ENCODE data around the gene LDLRAD4.
A peak's percentile ranks its signal among the peaks of the same experiment; 100 is the strongest.

LDLRAD4 gene

DNA sequence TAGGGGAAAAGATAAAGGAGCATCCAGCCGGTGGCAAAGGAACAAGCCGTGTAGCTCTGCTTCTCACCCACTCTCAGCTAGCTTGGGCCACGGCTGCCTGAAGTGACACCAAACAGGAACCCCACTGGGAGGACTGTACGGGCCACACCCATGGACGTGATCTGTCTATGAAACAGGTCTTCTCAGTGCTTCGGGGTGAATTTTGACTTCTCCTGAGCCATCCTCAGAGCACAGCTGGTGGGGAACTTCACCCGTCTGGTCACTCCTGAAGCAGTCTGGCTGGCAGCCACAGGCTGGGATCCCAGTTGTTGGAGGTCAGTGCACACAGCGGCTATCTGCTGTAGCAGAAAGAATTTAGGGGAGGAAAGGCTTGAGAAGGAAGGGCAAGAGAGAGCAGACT lies 284.0 kb downstream of the LDLRAD4 start:
- Histone ChIP-seq H3K9ac (ENCODE audit: low read depth, low read length, poor library complexity) (no peak overlapping the region), H3K4me1 (ENCODE audit: control insufficient read depth in 2 of 2, insufficient read depth in 1 of 2, low read depth in 1 of 2, low read length in 2 of 2) (peaks cover 7 to 8% of the 10 kb centered on the region in 2 donors), H3K4me3 (ENCODE audit: low read length in 2 of 2) (no peak overlapping the region), H2AK5ac (ENCODE audit: low read depth, low read length) (no peak overlapping the region), H2BK5ac (ENCODE audit: low read length) (no peak overlapping the region), H3K18ac (ENCODE audit: low read length) (peak overlapping the region; percentile 33), H3K14ac (ENCODE audit: low read length) (no peak overlapping the region), H3K79me1 (ENCODE audit: low read depth, low read length) (no peaks in the 10 kb centered on the region), H3K4ac (ENCODE audit: low read length) (no peak overlapping the region), H4K8ac (ENCODE audit: low read depth, low read length) (no peak overlapping the region), H3K9me3 (replicated peaks in 1 of 2; ENCODE audit: control insufficient read depth in 2 of 2, insufficient read depth in 1 of 2, low read depth in 1 of 2, low read length in 2 of 2) (peaks cover 7 to 11% of the 10 kb centered on the region in 2 donors), H2BK120ac (ENCODE audit: low read depth, low read length) (no peak overlapping the region), H3K4me2 (ENCODE audit: insufficient read depth, low read length, poor library complexity, severe bottlenecking) (no peak overlapping the region), H2BK15ac (ENCODE audit: low read length) (no peak overlapping the region), H2AFZ (ENCODE audit: low read length) (no peak overlapping the region), H3K27me3 (ENCODE audit: control insufficient read depth in 3 of 3, insufficient read depth in 3 of 3, low read depth in 1 of 3, low read length in 3 of 3) (peaks cover 0 to 3% (median 0%) of the 10 kb centered on the region in 3 experiments), H3K36me3 (replicated peaks in 1 of 2; ENCODE audit: control insufficient read depth in 2 of 2, insufficient read depth in 2 of 2, low read length in 2 of 2) (no peaks in the 10 kb centered on the region), H3K27ac (replicated peaks; ENCODE audit: low read length) (no peak overlapping the region), H3K23ac (ENCODE audit: low read depth, low read length, poor library complexity) (no peak overlapping the region), H2BK12ac (ENCODE audit: low read length) (no peak overlapping the region), H4K91ac (ENCODE audit: low read depth, low read length, poor library complexity) (peak overlapping the region; percentile 8)
- WGBS, 2 donors (ENCODE audit: extremely low coverage in 2 of 2, insufficient read length in 2 of 2, insufficient replicate concordance in 1 of 2): no CpG with 5 or more reads among the region's 8 CpGs
- DNase-seq (ENCODE audit: low spot score): no peak

DNA sequence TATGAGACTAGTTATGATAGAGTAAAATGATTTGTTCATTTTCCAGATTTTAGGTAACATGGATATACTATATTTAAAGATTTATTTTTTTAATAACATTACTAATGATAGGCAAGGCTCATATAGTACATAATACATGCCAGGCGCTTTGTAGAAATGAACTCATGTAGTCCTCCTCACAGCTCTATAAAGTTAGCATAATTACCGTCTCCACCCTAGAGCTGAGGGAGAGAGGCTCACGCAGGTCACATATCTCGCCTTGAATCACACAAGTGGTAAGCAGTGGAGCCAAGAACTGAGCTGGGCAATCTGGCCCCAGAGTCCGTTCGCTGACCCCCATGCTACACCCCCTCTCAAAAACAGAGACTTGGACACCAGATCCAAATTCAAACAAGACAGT lies 285.3 kb downstream of the LDLRAD4 start:
- Histone ChIP-seq H3K18ac (ENCODE audit: low read length) (no peak overlapping the region), H4K8ac (ENCODE audit: low read depth, low read length) (no peak overlapping the region), H3K4me3 (ENCODE audit: low read length in 2 of 2) (no peak overlapping the region), H3K36me3 (replicated peaks in 1 of 2; ENCODE audit: control insufficient read depth in 2 of 2, insufficient read depth in 2 of 2, low read length in 2 of 2) (no peaks in the 10 kb centered on the region), H3K4me1 (ENCODE audit: control insufficient read depth in 2 of 2, insufficient read depth in 1 of 2, low read depth in 1 of 2, low read length in 2 of 2) (peaks cover 7 to 8% of the 10 kb centered on the region in 2 donors), H2BK120ac (ENCODE audit: low read depth, low read length) (no peak overlapping the region), H3K4ac (ENCODE audit: low read length) (no peak overlapping the region), H3K27ac (replicated peaks; ENCODE audit: low read length) (no peak overlapping the region), H2AK5ac (ENCODE audit: low read depth, low read length) (no peak overlapping the region), H3K9ac (ENCODE audit: low read depth, low read length, poor library complexity) (no peak overlapping the region), H3K23ac (ENCODE audit: low read depth, low read length, poor library complexity) (no peak overlapping the region), H3K9me3 (replicated peaks in 1 of 2; ENCODE audit: control insufficient read depth in 2 of 2, insufficient read depth in 1 of 2, low read depth in 1 of 2, low read length in 2 of 2) (peaks cover 5 to 7% of the 10 kb centered on the region in 2 donors), H3K4me2 (ENCODE audit: insufficient read depth, low read length, poor library complexity, severe bottlenecking) (no peak overlapping the region), H4K91ac (ENCODE audit: low read depth, low read length, poor library complexity) (no peak overlapping the region), H2BK15ac (ENCODE audit: low read length) (no peak overlapping the region), H3K14ac (ENCODE audit: low read length) (no peak overlapping the region), H2BK5ac (ENCODE audit: low read length) (no peak overlapping the region), H3K27me3 (ENCODE audit: control insufficient read depth in 3 of 3, insufficient read depth in 3 of 3, low read depth in 1 of 3, low read length in 3 of 3) (peaks cover 0 to 3% (median 0%) of the 10 kb centered on the region in 3 experiments), H2AFZ (ENCODE audit: low read length) (no peak overlapping the region), H3K79me1 (ENCODE audit: low read depth, low read length) (no peaks in the 10 kb centered on the region), H2BK12ac (ENCODE audit: low read length) (no peak overlapping the region)
- no CpG with 5 or more reads among the region's 6 CpGs for WGBS, 2 donors (ENCODE audit: extremely low coverage in 2 of 2, insufficient read length in 2 of 2, insufficient replicate concordance in 1 of 2)
- no peak for DNase-seq (ENCODE audit: low spot score)

DNA sequence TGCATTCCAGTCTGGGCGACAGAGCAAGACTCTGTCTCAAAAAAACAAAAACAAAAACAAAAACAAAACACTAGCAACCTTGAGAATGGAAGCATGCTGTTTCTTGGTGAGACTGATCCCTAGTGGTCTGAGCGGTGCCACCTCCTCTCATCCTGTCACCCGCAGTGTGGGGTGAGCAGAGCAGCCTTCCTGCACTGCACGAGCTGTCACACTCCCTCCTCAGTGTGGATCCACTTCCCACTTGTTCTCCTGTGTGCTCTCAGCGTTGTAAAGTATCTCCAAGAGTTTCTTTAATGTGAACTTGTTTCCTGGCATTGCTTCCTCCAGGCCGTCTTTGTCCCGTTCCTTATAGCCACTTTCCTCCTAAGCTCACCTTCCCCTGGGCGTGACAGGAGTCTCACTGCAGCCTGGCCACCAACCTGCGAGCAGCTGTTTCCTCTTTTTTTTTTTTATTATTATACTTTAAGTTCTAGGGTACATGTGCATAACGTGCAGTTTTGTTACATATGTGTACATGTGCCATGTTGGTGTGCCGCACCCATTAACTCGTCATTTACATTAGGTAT lies 287.3 kb downstream of the LDLRAD4 start:
- Histone ChIP-seq H2BK12ac (ENCODE audit: low read length) (no peak overlapping the region), H3K27ac (replicated peaks; ENCODE audit: low read length) (no peak overlapping the region), H2BK15ac (ENCODE audit: low read length) (no peak overlapping the region), H2AFZ (ENCODE audit: low read length) (no peak overlapping the region), H3K23ac (ENCODE audit: low read depth, low read length, poor library complexity) (no peak overlapping the region), H3K9ac (ENCODE audit: low read depth, low read length, poor library complexity) (no peak overlapping the region), H3K79me1 (ENCODE audit: low read depth, low read length) (no peaks in the 10 kb centered on the region), H2AK5ac (ENCODE audit: low read depth, low read length) (peak overlapping the region; percentile 23), H3K27me3 (ENCODE audit: control insufficient read depth in 3 of 3, insufficient read depth in 3 of 3, low read depth in 1 of 3, low read length in 3 of 3) (peaks cover 0 to 3% (median 0%) of the 10 kb centered on the region in 3 experiments), H4K8ac (ENCODE audit: low read depth, low read length) (no peak overlapping the region), H3K4me1 (ENCODE audit: control insufficient read depth in 2 of 2, insufficient read depth in 1 of 2, low read depth in 1 of 2, low read length in 2 of 2) (peaks cover 1% of the 10 kb centered on the region in 2 donors), H3K4me2 (ENCODE audit: insufficient read depth, low read length, poor library complexity, severe bottlenecking) (no peak overlapping the region), H3K4me3 (ENCODE audit: low read length in 2 of 2) (no peak overlapping the region), H3K4ac (ENCODE audit: low read length) (no peak overlapping the region), H2BK5ac (ENCODE audit: low read length) (no peak overlapping the region), H2BK120ac (ENCODE audit: low read depth, low read length) (no peak overlapping the region), H3K18ac (ENCODE audit: low read length) (no peak overlapping the region), H4K91ac (ENCODE audit: low read depth, low read length, poor library complexity) (no peak overlapping the region), H3K36me3 (replicated peaks in 1 of 2; ENCODE audit: control insufficient read depth in 2 of 2, insufficient read depth in 2 of 2, low read length in 2 of 2) (no peaks in the 10 kb centered on the region), H3K9me3 (replicated peaks in 1 of 2; ENCODE audit: control insufficient read depth in 2 of 2, insufficient read depth in 1 of 2, low read depth in 1 of 2, low read length in 2 of 2) (peaks cover 0 to 2% of the 10 kb centered on the region in 2 donors), H3K14ac (ENCODE audit: low read length) (no peak overlapping the region)
- no peak for DNase-seq (ENCODE audit: low spot score)
- WGBS, 2 donors (ENCODE audit: extremely low coverage in 2 of 2, insufficient read length in 2 of 2, insufficient replicate concordance in 1 of 2): no CpG with 5 or more reads among the region's 12 CpGs

DNA sequence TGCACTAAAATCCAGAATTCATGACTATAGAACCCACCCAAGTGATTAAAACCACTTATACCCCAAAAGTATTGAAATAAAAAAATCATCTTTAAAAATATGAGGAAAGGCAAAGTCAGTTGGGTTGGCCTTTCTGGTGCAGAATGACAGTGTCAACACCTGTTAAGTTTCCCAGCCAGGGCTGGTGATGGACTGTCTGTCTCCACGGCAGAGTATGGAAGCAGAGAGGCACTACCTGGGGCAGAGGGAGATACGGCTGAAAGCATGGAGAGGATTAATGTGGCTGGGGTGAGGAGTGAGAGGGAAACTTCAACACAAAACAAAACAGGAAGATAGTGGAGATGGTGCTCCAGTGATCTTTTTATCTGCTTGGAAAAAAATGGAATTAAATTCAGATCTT lies 292.0 kb downstream of the LDLRAD4 start:
- H2AK5ac ChIP-seq (ENCODE audit: low read depth, low read length): no peak overlapping the region
- peaks cover 0 to 2% of the 10 kb centered on the region in 2 donors for H3K9me3 ChIP-seq (replicated peaks in 1 of 2; ENCODE audit: control insufficient read depth in 2 of 2, insufficient read depth in 1 of 2, low read depth in 1 of 2, low read length in 2 of 2)
- H2BK5ac ChIP-seq (ENCODE audit: low read length): no peak overlapping the region
- WGBS, 2 donors (ENCODE audit: extremely low coverage in 2 of 2, insufficient read length in 2 of 2, insufficient replicate concordance in 1 of 2): no CpG with 5 or more reads among the region's 2 CpGs
- H3K79me1 ChIP-seq (ENCODE audit: low read depth, low read length): no peaks in the 10 kb centered on the region
- no peaks in the 10 kb centered on the region for H3K4me1 ChIP-seq (ENCODE audit: control insufficient read depth in 2 of 2, insufficient read depth in 1 of 2, low read depth in 1 of 2, low read length in 2 of 2)
- no peak overlapping the region for H3K4me3 ChIP-seq (ENCODE audit: low read length in 2 of 2)
- no peak overlapping the region for H3K18ac ChIP-seq (ENCODE audit: low read length)
- H3K14ac ChIP-seq (ENCODE audit: low read length): no peak overlapping the region
- DNase-seq (ENCODE audit: low spot score): no peak
- H2AFZ ChIP-seq (ENCODE audit: low read length): no peak overlapping the region
- no peak overlapping the region for H2BK15ac ChIP-seq (ENCODE audit: low read length)
- H3K4ac ChIP-seq (ENCODE audit: low read length): no peak overlapping the region
- H3K23ac ChIP-seq (ENCODE audit: low read depth, low read length, poor library complexity): no peak overlapping the region
- H4K91ac ChIP-seq (ENCODE audit: low read depth, low read length, poor library complexity): no peak overlapping the region
- no peaks in the 10 kb centered on the region for H3K36me3 ChIP-seq (replicated peaks in 1 of 2; ENCODE audit: control insufficient read depth in 2 of 2, insufficient read depth in 2 of 2, low read length in 2 of 2)
- H4K8ac ChIP-seq (ENCODE audit: low read depth, low read length): no peak overlapping the region
- H2BK120ac ChIP-seq (ENCODE audit: low read depth, low read length): no peak overlapping the region
- H3K27ac ChIP-seq (replicated peaks; ENCODE audit: low read length): no peak overlapping the region
- H3K27me3 ChIP-seq (ENCODE audit: control insufficient read depth in 3 of 3, insufficient read depth in 3 of 3, low read depth in 1 of 3, low read length in 3 of 3): no peaks in the 10 kb centered on the region
- H3K4me2 ChIP-seq (ENCODE audit: insufficient read depth, low read length, poor library complexity, severe bottlenecking): no peak overlapping the region
- no peak overlapping the region for H3K9ac ChIP-seq (ENCODE audit: low read depth, low read length, poor library complexity)
- H2BK12ac ChIP-seq (ENCODE audit: low read length): no peak overlapping the region
